ENCODE data around the gene LY6G6D.

DNA sequence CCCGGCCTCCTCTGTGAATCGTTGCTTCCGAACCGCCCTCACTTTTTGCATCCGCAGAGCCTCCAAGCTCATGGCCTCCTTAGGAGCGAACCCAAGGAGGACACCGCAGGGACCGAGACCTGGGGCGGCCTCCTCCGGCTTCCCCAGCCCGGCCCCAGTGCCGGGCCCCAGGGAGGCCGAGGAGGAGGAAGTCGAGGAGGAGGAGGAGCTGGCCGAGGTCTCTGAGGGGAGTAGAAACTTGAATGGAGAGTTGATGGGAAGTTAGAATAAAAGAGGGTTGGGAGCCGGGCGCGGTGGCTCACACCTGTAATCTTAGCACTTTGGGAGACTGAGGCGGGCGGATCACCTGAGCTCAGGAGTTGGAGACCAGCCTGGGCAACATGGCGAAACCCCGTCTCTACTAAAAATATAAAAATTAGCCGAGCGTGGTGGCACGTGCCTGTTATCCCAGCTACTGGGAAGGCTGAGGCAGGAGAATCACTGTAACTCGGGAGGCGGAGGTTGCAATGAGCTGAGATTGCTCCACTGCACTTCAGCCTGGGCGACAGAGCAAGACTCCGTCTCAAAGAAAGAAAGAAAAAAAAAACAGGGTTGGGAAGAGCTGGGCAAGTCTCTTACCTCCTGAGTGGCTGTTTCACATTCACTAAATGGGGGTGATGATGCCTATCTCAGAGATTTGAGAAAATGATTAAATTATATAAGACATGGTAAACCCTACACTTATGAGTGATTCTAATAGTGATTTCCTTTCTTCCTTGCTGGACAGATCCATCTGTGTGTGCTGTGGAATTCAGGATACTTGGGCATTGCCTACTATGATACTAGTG, 25.5 kb downstream of the LY6G6D start:
- TF ChIP-seq EZH2 (IDR thresholded peaks at IDR 0.05; ENCODE audit: borderline replicate concordance, low read depth, low read length, poor library complexity, severe bottlenecking) (no peak), CTCF (conservative IDR thresholded peaks at IDR 0.05; ENCODE audit: low read depth, low read length) (no peak)
